Cerebellar nuclear complex (tissue), 1 donor: ENCODE results near the gene SHISAL1.
"Not testable (repeated sequence)": the region's sequence is repeated elsewhere in the genome, so short reads cannot be mapped to it uniquely, and the experiment has no call there.

Source experiments
- DNase-seq, 2 experiments: peaks; one replicate each; lab custom pipeline; 2025; lab: John Stamatoyannopoulos, UW

Gene SHISAL1

DNA sequence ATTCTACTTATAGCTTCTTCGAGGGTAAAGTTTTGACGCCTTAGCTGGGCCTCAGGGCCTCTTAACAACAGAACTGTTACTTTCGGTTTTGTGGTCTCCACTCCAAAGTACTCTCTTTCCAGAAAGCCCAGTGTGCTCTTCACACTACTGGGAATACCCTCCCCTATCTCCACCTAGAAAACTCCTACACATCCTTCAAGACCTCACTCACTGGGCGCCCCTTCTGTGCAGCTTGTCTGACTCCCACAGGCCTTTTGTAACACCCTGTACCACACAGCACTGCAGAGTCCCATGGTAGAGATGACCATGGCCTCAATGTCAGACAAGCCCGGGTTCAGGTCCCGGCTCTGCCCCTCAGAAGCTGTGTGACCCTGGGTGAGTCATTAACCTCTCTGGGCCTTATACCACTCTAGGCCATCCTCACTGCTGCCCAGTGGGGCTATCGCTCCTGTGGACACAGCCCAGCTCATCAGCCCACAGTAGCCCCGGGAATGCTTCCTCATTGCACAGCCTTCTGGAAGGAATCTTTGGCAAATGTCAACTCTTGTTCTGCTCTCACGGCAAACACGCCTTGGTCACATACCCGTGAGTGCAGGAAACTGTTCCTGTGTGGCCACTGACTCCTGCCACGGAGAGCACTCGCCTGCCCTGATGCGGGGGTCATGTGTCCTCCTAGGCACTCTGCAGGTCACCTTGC lies 51.4 kb downstream of the SHISAL1 start:
- DNase-seq, result no peak

DNA sequence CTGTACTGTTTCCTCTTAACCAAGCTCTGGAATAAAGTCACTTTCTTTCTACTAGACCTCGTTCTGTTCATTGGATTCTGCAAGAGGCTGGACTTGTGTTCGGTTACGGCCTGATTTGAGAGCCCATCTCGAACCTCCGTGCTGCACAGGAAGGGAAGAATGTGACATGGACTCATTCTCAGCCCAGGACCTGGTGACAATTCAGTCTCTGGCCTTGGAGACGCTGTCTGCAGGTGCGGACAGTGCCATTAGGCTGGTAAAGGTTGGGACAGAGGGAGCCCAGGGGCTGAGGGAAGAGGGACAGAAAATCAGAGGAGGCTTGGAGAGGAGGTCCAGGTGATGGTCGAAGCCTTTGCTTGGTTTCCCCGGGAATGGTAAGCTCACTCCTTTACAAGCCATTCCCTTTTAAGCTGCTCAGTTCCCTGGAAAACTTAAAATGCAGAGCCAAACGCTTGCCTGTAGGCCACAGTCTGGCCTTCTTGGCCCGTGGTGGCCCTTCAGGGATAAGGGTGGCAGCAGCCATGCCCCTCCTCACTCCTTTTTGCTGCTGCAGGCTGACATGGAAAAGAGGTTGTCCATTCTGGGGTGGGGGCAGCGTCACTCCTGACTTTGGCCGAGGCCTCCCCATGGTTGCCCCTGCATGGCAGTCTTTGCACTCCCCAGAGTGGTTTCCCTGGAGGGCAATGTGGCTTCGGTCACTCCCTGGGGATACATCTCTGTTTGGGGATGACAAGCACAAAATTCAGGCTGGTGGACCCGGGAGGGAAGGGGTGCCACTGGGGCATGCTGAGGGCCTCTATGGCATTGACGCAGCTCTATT lies 52.3 kb downstream of the SHISAL1 start:
- DNase-seq, result no peak

DNA sequence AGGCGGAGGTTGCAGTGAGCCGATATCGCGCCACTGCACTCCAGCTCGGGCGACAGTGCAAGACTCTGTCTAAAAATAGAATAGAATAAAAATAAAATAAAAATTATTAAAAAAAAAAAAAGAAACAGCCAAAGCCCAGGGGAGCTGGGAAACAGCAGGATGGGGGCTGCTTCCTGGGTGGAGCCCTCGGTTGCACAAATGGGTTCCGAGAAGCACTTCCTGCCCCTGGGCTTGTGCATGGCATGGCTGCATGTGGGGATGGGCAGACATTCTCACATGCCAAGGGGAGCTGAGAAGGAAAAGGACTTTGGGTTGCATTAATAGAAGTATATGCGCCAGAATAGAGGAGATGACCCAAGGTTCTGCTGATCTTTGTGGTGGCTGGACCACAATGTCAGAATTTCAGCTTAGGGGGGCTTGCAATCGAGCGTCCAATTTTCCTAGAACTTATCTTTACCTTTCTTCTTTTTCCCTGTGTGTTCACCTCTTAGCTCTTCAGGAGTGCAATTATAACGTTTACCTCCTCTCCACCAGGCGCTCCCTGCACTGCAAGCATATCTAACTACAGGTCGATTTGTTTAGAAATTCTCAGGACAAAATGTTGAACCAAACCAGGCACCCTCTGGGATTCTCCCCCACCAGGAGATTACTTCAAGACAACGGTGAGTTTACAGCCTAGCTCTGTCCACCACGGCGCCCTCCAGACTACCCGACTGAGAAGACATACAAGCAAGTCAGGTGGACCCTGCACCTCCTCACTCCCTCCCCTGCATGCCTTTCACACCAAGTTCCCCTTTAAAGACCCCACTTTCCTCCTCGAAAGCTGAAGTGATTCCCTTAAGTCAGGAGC lies 53.2 kb downstream of the SHISAL1 start:
- DNase-seq, result no peak

DNA sequence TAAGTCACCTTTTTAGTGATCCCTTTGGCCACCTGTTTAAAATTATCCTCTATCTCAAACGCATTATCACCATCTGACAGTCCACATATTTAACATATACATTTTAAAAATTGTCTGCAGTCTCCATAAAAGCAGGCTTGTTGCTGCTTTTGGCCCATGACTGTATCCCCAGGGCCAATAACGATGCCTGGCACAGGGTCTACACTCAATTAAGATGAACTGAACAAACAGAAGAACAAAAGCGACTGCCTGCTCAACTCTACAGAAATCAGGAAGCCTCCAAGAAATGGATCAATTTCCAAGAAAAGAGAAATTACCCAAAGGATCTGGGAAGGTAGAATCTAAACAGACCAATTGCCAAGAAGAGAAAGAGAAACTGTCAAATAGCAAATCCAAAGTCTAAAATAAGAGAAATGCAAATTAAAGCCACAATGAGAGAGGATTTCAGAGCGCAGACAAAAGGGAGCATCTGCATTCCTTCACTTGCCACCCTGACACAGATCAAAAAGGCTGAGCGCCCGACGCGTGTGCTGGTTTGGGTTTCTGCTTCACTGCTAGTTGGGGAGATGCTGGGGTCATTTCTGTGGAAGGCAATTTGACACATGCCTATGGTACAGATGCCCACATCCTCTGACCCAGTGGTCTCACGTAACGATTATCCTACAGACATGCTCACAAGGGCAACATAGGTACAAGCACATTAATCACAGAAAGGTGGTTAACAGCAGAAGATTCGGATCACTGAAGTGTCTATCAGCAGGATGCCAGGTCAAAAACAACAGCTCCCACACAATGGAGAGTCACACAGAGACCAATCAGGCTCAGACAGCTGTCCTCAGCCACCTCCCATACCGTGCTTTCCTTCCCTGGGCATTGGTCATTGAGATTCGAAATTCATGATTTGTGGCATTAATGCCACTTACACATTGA lies 55.9 kb downstream of the SHISAL1 start:
- DNase-seq, result no peak

DNA sequence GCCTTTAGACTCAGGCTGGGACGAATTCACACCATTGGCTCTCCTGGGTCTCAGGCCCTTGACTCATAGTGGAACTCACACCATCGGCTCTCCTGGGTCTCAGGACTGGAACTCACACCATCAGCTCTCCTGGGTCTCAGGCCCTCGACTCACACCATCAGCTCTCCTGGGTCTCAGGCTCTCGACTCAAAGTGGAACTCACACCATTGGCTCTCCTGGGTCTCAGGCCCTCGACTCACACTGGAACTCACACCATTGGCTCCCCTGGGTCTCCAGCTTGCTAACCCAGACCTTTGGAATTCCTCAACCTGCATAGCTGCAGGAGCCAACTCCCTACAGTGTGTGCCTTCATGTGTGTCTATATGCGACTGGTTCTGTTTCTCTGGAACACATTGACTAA lies 56.7 kb downstream of the SHISAL1 start:
- no peak for DNase-seq

DNA sequence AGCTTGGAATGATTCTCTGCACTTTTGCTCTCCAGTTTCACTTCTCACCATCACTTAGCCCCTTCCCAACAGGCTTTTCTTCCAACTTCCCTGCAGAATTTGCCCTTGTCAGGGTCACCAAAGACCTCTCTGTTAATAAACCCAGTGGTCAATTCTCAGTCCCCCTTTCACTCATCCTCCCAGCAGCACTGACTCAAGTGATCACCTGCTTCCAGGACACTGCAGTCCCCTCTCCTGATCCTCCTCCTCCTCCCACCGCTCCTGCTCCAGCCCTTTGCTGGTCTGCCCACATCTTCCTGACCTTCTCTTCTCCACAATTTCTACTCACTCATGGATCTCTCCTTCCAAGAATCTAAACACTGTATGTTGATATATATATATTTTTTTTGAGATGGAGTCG lies 57.9 kb downstream of the SHISAL1 start:
- DNase-seq, result no peak

DNA sequence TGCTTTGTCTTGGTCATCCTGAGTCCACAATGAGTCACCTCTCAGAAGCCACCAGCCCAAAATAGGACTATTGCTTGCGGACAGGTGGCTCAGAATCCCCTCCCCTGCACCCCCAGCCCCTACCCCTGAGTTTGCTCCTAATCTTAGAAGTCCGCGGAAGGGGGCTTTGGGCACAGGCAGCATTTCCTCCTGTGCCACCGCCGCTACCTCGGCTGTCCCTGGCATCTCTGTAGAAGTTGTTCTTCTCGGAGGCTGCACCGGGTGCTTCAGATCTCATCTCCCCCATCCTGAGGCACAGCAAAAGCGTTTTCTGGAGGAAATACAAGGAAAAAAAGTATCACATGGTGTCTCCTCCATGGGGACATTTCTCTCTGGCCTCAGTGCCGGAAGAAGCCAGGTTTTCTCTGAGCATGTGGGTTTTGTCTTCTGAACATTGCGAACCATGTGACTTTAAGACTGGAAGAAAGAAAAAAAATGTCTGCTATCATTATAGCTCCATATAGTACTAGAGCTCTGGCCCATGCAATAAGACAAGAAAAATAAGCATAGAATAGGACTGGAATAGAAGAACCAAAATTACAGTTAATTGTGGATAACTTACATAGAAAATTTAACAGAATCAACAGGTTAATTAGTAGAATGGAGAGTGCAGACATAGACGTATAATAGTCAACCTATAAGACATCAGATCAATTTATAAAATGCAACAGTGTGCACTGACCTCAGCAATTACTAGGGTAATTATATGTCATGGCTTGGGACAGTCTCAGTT lies 63.2 kb downstream of the SHISAL1 start:
- no peak for DNase-seq

DNA sequence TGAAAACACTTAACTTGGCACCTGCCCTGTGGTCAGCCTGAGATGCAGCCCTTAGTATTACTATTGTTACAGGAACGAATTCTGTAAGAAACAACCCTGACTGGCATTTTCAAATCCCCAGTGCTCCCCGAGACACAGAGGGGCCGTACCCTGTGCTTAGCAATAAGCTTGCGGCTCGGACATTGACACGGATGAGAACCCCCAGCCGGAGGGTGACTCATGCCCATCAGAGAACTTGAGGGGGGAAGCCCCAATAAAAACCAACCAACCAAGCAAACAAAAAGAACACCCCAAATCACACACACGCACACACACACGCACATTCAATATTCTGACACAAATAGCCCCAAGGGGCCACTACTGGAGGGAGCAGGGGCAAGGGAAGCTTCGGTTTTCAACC lies 63.8 kb downstream of the SHISAL1 start:
- DNase-seq, result no peak

DNA sequence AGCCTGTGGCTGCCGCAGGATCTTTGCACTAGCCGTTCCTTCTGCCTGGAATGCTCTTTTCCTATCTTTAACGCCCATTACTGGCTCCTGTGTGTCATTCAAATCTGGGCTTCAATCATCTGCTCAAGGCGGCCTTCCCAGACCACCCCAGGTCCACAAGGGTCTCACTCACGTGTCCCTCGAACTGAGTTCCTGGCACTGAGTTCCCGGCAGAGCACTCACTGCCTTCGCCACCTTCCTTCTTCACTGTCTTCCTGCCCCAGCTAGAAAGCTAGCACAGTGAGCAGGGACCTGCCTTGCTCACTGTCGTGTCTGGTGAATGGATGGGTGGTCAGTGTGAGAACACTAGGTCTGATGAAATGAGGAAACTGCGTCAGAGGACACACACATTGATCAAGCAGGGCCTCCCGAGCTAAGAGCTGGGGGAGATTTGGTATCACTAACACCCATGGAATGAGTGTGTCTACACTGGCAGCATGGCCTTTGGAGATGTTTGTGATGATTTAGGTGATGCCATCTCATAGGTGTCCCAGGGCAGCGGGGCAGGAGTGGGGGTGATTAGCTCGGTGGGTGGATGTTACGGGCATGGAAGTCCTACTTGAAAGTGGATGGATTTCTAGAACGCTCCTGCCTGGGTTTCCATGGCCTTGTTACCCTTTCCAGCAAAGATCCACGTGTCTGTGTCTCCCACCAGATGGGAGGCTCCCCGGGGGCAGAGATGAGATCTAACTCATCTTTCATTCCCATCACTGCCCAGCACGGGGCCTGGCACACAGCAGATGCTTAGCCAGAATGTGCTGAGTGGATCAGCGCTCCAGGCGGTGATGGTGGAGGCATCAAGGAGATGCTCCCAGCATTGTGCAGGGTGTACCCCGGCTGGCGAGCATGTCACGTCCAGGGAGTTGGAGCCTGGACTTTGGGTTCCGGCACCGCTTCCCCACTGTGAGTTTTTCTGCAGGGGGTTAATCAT lies 64.5 kb downstream of the SHISAL1 start:
- DNase-seq, result no peak

DNA sequence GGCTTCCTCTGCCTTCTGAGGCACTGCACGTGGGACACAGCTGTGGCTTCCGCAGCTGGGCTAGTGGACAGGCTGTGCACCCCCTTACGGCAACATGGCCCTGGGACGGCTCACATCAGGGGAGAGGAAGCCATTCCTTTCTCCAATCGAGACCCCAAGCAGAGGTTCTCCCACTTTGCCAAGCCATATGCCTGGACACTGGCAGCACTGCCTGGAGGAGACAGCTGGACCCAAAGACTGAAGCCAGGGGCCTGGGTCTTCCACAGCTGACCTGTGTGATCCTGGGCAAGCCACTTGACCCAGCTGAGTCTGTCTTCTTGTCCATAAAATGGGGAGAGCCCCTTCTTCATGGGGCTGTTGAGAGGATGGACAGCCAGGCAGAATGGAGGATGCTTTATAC lies 65.4 kb downstream of the SHISAL1 start:
- no peak for DNase-seq

DNA sequence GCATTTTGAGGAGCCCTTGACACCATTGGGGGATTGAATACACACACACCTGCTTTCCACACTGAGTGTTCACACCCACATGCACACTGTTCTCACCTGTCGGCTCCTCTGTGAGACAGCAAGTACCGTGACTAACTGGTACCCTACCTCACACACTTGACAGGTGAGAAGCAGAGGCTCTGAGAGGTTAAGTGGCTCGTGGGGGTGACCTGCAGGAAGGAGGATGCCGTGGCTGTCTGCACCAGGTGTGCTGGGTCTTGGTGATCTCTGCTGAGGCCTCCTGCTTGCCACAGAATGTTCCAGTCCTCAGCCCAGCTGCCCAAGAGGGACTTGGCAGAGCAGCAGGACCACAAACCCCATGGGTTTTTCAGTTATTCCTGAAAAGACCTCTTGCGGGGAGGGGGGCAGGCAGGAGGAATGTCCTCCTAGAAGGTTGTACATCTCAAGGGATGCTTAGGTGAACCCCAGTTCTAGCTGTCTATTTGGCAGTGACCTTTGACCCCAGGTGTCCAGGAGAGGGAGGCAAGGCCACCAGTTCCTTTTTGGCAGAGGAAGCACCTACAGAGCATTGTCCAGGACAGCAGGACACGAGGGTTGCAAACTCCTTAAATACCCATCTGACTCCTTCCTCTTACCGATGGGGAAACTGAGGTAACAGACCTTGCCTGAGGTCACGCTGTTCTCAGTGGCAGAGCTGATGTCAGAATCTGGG lies 66.0 kb downstream of the SHISAL1 start:
- no peak for DNase-seq

DNA sequence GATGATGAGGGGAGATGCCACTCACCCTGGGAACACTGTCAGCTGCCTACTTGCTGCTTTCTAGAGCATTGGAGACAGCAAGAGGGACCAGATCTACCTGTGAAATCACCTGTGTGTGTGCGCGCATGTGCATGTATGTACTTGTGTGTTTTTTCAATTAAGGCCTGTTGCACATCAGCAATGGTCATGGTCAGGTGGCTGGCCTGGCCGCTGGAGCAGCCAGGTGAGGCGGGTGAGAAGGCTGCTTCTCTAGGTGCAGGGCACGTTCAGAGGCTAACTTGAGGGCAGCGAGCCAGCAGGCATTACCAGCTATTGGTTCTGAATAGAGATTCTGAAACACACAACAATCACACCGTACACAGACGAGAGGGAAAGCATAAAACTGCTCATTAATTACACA lies 66.9 kb downstream of the SHISAL1 start:
- no peak for DNase-seq

DNA sequence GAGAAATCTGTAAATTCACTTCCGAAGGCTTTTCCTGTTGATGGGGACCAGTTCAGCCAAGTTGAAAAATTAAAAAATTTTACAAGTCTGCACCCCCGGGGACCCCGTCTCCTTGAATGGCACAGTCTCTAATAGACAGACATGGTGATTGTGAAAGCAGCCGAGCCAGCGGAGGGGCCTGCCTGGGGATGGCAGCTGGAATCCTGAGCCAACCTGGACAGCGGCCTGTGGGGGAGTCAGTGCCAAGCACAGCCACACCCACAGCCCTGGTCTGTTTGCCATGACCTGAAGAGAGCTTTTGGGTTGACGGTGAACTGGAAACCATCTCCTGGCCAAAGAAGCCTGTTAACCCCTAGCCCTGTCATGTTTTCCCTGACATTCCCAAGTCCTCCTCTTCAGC lies 67.3 kb downstream of the SHISAL1 start:
- DNase-seq, result no peak

DNA sequence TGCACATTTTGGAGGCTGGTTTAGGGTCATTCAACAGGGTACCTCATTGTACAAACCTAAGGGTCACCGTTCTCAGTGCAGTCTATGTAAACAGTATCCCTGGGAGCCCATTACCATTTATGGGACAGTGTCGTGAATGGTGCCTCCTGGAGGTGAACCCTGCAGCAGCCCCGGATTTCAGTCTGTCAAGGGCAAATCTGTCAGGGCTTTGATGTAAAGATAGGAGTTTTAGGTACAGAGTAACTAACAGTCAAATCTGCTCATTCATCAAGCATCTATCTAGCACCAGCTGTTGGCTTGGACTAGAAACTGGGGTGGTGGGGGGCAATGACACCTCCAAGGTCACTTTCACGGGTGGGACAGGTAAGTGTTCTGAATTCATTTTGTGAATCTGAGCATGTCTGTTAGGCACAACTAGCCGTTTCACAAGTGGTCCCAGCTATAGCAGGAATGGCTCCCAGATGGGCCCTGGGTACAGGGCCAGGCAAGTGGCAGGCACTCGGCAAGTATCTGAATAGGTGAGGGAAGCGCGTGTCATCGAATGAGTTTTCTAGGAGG lies 68.4 kb downstream of the SHISAL1 start:
- DNase-seq, result no peak

DNA sequence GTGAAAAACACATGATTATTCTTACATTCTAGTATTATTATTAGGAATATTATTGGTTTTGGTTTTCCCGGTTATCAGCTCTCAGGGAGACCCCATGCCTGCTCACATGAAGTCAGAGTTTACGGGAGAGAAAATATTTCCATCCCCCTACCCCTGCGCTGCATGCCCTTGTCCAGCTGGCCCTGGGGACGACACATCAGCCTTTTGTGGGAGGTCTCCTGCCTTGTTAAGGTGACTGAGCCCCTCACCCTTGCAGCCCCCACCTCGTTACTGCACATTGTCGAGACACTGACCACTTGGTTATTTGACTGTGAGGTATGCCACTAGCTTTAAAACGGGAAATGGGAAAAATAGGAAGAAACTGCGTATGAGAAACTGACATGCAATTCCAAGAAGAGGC lies 69.0 kb downstream of the SHISAL1 start:
- no peak for DNase-seq

DNA sequence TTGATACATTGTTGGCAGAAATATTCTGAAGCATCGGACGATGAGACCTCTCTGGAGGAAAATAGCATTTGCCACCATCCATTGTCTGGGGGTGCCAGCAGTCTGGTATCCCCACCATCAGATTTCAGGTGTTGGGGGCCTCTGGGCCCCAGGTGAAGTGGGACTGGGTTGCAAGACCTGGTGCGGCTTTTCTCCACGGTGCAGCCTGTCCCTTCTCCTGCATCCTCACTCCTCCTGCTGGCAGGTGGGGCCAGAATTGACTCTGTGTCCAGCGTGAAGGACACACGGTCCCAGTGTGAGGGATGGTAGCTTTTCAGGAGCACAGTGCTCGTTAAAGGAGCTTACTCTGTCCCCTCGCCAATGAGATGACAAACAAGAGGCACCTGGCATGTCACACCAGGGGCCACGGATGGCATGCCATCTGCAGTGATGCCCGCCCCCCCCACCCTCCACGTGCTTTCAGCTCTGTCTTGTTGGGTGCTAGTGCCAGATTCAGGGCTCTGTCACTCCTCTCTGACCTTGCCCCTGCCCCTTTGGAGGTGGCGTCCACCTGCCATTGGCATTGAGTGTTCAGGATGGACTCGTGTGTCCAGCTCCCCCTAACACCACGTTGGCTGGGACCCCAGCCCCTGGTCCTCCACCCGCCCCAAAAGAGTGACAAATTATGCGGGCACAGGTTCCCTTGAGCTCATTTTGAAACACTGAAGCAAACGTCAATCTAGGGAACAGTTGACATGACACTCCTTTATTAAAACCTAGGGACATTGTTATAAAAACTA lies 69.6 kb downstream of the SHISAL1 start:
- no peak for DNase-seq

DNA sequence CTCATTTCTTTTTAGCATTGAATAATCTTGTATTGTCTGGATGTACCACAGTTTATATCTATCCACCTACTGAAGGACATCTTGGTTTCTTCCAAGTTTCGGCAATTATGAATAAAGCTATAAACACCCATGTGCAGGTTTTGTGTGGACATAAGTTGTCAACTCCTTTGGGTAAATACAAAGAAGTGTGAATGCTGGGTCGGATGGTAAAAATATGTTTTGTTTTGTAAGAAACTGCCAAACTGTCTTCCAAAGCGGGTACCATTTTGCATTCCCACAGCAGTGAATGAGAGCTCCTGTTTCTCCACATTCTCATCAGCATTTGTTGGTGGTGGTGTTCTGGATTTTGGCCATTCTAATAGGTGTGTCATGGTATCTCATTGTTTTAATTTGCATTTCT lies 71.6 kb downstream of the SHISAL1 start:
- not testable (repeated sequence) for DNase-seq

DNA sequence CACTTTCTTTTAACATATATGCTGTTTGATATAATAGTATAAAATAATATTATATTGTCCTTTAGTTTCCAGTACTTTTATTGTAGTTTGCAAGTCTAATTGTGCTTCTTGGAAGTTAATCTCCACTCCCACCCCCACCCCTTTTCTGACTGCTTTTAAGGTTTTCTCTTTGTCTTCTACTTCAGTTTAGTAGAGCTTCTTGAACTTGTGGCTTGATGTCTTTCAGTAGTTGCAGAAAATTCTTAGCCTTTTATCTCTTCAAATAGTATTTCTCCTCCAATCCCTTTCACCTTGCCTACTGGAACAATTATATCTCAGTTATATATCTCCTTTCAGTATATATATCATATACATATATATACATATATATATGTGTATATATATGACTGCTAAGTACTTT lies 75.5 kb downstream of the SHISAL1 start:
- DNase-seq, result no peak
